IPS-15b (cell line): ENCODE data around the gene TPSAB1.
"Not testable (repeated sequence)": the region's sequence is repeated elsewhere in the genome, so short reads cannot be mapped to it uniquely, and the experiment has no call there.

ENCODE experiments used
- H3K27me3 ChIP-seq: one replicate; pipeline ENCODE4 v1.6.1; 2013; ENCODE audit warnings: low read length; ENCODE audit not compliant: control insufficient read depth, insufficient read depth
- H3K36me3 ChIP-seq: one replicate; pipeline ENCODE4 v1.6.1; 2013; ENCODE audit warnings: low read length; ENCODE audit not compliant: control insufficient read depth, insufficient read depth
- H3K4me1 ChIP-seq: one replicate; pipeline ENCODE4 v1.6.1; 2013; ENCODE audit warnings: mild to moderate bottlenecking, low read length; ENCODE audit not compliant: control insufficient read depth, insufficient read depth
- H3K4me3 ChIP-seq: one replicate; pipeline ENCODE4 v1.5.1; 2013; ENCODE audit warnings: low read depth, low read length
- H3K9ac ChIP-seq: one replicate; pipeline ENCODE4 v1.6.1; 2013; ENCODE audit warnings: low read depth, mild to moderate bottlenecking, low read length
- H3K9me3 ChIP-seq: one replicate; pipeline ENCODE4 v1.6.1; 2013; ENCODE audit warnings: mild to moderate bottlenecking, low read length; ENCODE audit not compliant: control insufficient read depth, insufficient read depth

TPSAB1 gene

GRCh38 chr16:1240436-1240835 is at the start of gene TPSAB1:
TPSAB1 (plus strand) TSS chr16:1240705; CDS start chr16:1240939, 234 bp downstream.
- not testable (repeated sequence) for H3K4me3 ChIP-seq, H3K36me3 ChIP-seq, H3K4me1 ChIP-seq, H3K9me3 ChIP-seq, H3K9ac ChIP-seq, H3K27me3 ChIP-seq

- H3K9me3 ChIP-seq, H3K36me3 ChIP-seq, H3K4me1 ChIP-seq, H3K4me3 ChIP-seq, H3K27me3 ChIP-seq, H3K9ac ChIP-seq: not testable (repeated sequence)
These were observed 49.7 kb upstream of the TPSAB1 start for GRCh38 chr16:1190789-1191188.

DNA sequence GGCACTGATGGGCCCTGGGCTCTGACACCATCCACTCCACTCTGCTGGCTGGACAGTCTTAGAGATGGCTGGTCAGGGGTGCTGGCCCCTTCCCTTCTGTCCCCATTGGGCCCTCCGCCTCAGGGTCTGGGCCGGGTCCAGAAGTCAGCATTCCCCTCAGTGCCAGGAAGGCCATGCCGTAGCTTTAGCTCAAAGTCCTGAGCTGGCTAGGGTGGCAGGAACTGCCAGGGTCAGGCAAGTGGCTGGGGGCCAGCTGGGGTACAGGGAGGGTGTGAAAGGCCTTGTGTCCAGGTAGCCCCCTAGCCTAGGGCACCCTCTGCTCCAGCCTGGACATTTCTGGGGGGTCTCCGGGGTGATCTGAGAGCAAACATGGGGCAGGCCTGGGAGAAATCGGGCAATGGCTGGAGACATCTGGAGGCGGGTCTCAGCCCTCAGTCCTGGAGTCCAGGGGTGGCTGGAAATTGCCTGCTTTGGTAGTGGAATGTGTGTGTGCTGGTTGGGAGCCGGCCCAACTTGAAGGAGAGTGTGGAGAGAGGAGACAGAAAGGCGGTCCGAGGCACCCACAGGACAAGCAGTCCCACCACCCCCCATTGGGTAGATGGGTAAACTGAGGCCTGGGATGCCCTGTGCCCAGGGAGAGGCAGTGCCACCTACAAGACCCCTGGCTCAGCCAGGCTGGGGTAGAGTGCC is 48.0 kb upstream of the TPSAB1 start:
- H3K4me1 ChIP-seq: no peaks in the 10 kb centered on the region
- H3K36me3 ChIP-seq: peaks cover 3% of the 10 kb centered on the region
- H3K4me3 ChIP-seq: no peak overlapping the region
- H3K9ac ChIP-seq: no peak overlapping the region
- H3K27me3 ChIP-seq: no peaks in the 10 kb centered on the region
- no peaks in the 10 kb centered on the region for H3K9me3 ChIP-seq

DNA sequence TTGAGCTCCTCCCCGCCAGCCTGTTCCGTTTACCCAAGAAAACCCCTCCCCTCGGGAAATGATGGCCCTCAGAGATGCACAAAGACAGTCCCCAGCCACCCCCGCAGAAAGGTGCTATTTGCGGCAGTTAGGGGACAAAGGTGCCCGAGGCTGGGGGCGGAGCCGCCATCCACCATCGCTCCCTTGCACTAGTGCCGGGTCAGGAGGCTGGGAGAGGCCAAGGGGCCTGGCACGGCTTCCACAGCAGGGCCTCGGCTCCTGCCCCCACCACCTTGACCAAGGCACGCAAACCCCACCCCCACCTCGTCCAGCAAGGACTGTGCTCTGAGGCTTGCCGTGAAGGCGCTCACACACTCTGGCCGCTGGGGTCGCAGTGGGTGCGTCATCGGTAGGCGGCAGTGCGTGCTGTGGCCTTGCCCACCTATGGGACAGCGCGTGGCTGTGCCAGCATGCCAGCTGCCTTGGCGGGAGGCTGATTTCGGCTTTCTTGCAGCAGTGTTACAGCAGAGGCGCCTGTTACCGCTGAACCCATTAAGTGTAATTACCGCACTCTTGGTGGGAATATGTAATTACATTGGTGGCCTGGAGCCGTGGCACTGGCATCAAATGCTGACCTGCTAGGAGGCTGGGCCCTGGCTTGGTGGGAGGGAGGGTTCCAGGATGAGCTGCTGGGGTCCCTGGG is 47.2 kb upstream of the TPSAB1 start:
- Histone ChIP-seq H3K4me1 (no peaks in the 10 kb centered on the region), H3K27me3 (no peaks in the 10 kb centered on the region)

DNA sequence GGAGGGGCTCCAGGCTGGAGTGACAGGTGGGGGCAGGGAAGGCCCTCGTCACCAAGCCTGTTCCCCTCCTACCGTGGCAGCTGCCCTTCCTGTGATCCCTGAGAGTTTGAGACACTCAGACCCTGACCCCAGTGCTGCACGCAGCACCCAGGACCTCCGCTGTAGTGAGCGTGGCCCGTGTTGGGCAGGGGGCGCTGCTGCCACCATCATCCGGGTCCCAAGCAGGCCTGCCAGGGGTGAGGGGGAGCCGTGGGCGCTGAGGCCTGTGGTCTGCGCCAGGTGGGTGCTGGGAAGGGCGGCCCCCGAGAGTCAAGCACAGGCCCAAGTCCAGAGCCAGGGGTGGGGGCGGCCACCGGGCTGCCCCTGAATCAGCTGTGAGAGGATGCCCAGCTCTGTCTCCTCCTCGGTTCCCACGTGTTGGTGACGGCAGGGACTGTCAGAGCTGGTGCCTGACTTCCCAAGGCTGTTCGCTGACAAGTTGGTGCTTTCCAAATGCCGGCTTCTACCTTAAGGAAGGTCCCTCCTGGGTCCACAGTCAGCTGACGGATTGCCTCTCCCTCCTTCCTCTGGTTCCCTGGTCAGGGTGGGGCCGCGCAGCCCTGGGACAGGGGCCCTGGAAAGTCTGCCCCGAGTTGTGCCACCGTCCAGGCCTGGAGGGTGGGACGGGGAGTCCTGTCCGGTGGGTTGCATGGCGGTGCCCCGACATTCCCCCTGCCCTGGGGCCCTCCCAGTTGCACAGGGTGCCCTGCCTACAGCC is 46.5 kb upstream of the TPSAB1 start:
- Histone ChIP-seq H3K4me3 (no peak overlapping the region), H3K9ac (no peak overlapping the region), H3K9me3 (no peaks in the 10 kb centered on the region), H3K27me3 (no peaks in the 10 kb centered on the region), H3K36me3 (peaks cover 3% of the 10 kb centered on the region), H3K4me1 (no peaks in the 10 kb centered on the region)

More for the DNA sequence above, 47.2 kb upstream of the TPSAB1 start:
- Histone ChIP-seq H3K9me3 (no peaks in the 10 kb centered on the region), H3K9ac (no peak overlapping the region), H3K36me3 (peaks cover 3% of the 10 kb centered on the region), H3K4me3 (no peak overlapping the region)

DNA sequence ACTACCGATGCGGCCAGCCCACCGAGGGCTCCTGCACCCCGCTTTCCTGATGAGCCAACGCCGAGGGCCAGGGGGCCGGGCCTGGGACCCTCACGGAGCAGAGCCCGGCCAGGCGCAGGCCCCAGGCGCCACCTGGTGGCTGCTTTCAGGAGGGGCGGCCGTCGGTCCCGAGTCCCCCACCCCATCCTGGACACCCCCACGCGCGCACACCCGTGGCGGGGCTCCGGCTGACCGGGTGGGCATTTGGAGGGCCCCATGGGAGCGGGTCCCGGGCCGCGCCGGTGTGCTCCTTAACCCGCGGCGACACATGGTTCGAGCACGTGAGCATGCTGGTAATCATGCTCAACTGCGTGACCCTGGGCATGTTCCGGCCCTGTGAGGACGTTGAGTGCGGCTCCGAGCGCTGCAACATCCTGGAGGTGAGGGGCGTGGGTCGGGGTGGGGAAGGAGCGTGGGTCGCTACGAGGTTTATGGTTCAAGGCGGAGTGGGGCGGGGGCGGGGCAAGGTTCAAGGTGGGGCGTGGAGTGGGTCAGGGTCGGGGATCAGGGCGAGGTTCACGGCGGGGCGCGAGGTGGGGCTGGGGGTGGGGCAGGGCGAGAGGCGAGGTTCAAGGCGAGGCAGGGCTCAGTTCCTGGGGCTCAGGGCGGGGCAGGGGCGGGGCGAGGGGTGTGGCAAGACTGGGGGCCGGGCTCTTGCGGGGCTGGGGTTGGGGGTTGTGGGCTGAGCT is 45.7 kb upstream of the TPSAB1 start:
- Histone ChIP-seq H3K27me3 (no peaks in the 10 kb centered on the region), H3K36me3 (peaks cover 3% of the 10 kb centered on the region), H3K4me3 (no peak overlapping the region), H3K9ac (no peak overlapping the region), H3K4me1 (no peaks in the 10 kb centered on the region), H3K9me3 (no peaks in the 10 kb centered on the region)

DNA sequence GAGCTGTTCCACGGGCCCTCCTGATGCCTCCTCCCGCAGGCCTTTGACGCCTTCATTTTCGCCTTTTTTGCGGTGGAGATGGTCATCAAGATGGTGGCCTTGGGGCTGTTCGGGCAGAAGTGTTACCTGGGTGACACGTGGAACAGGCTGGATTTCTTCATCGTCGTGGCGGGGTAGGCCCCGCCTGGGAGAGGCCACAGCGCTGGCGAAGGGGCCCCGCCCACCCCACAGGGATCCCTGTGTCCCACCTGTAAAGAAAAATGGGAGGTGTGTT is 45.2 kb upstream of the TPSAB1 start:
- no peak overlapping the region for H3K4me3 ChIP-seq
- peaks cover 8% of the 10 kb centered on the region for H3K36me3 ChIP-seq
- no peaks in the 10 kb centered on the region for H3K4me1 ChIP-seq
- no peaks in the 10 kb centered on the region for H3K9me3 ChIP-seq
- no peak overlapping the region for H3K9ac ChIP-seq
- no peaks in the 10 kb centered on the region for H3K27me3 ChIP-seq

- no peaks in the 10 kb centered on the region for H3K27me3 ChIP-seq
- H3K4me1 ChIP-seq: no peaks in the 10 kb centered on the region
- H3K4me3 ChIP-seq: no peak overlapping the region
- H3K36me3 ChIP-seq: peaks cover 14% of the 10 kb centered on the region
- no peak overlapping the region for H3K9ac ChIP-seq
- H3K9me3 ChIP-seq: no peaks in the 10 kb centered on the region
These were observed 44.0 kb upstream of the TPSAB1 start for GRCh38 chr16:1196494-1196893.

- Histone ChIP-seq H3K4me1 (no peaks in the 10 kb centered on the region), H3K27me3 (no peaks in the 10 kb centered on the region)
These were observed 43.2 kb upstream of the TPSAB1 start for GRCh38 chr16:1197237-1197866.

GRCh38 chr16:1198194-1198593 is 42.3 kb upstream of the TPSAB1 start:
- no peaks in the 10 kb centered on the region for H3K27me3 ChIP-seq
- H3K9me3 ChIP-seq: no peaks in the 10 kb centered on the region
- no peak overlapping the region for H3K4me3 ChIP-seq
- H3K9ac ChIP-seq: no peak overlapping the region
- H3K36me3 ChIP-seq: peaks cover 25% of the 10 kb centered on the region
- no peaks in the 10 kb centered on the region for H3K4me1 ChIP-seq

More at GRCh38 chr16:1197237-1197866, 43.2 kb upstream of the TPSAB1 start:
- Histone ChIP-seq H3K9ac (no peak overlapping the region), H3K36me3 (peaks cover 22% of the 10 kb centered on the region), H3K9me3 (no peaks in the 10 kb centered on the region), H3K4me3 (no peak overlapping the region)

DNA sequence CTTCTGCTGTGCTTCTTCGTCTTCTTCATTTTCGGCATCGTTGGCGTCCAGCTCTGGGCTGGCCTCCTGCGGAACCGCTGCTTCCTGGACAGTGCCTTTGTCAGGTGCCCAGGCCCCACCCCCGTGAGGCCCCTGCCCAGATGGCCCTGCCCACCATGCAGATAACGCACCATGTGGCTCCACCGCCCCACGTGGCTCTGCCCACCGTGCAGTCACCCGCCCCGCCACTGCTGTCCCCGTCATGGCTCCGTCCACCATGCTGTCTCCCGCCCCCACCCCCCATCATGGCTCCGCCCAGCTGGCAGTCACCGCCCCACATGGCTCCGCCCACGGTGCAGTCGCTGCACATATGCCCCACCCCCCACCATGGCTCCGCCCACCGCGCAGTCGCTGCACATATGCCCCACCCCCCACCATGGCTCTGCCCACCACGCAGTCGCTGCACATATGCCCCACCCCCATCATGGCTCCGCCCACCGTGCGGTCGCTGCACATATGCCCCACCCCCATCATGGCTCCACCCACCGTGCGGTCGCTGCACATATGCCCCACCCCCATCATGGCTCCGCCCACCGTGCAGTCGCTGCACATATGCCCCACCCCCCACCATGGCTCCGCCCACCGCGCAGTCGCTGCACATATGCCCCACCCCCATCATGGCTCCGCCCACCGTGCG is 41.7 kb upstream of the TPSAB1 start:
- H3K27me3 ChIP-seq, H3K4me3 ChIP-seq, H3K9ac ChIP-seq, H3K4me1 ChIP-seq, H3K9me3 ChIP-seq: not testable (repeated sequence)
- H3K36me3 ChIP-seq: peaks cover 25% of the 10 kb centered on the region
